Smooth muscle cell of the pulmonary artery (primary cell): Measurements from ENCODE around the gene STRN3. TPM values are rescaled to one million over a fixed set of nuclear protein-coding genes. Genes with fewer than 3 reads are reported as not detected.

Experiments used
- total RNA-seq: library from RNA; depleted of rRNA; stranded (reverse); fragments of >200 nt; gene quantifications from 2 replicates; pipeline ENCODE4 v1.2.3, GENCODE V29; 2014

STRN3 gene
- 48.4 and 55.8 TPM in 2 replicates for total RNA-seq

GRCh38 chr14:31026077-31026449 is at the start of gene STRN3:
STRN3 (minus strand) TSS chr14:31026379; CDS start chr14:31026185, 194 bp downstream.

GRCh38 chr14:31025367-31026076 is 657 bp downstream of the STRN3 start, which contains the start of gene AP4S1:
AP4S1 (plus strand) TSS chr14:31025649; CDS start chr14:31066197, 40,548 bp downstream.

GRCh38 chr14:30874120-30874998 is 151.8 kb downstream of the STRN3 start, which contains the start of gene COCH:
COCH (plus strand) TSS chr14:30874559; CDS start chr14:30874939, 380 bp downstream.

Other genes with a start within 250 kb of the STRN3 start
- 0.46 TPM in 1 of 2 replicates, not detected in the other for gene COCH, start 151.8 kb downstream of the STRN3 start, total RNA-seq
- gene AP4S1, start 730 bp downstream of the STRN3 start, total RNA-seq: 3.9 and 5.5 TPM in 2 replicates
- 254 and 289 TPM in 2 replicates for gene HECTD1, start 181.4 kb upstream of the STRN3 start, total RNA-seq